Measurements from ENCODE around the gene TMCO4. TPM values are rescaled to one million over a fixed set of nuclear protein-coding genes. Genes with fewer than 3 reads are reported as not detected.
"Not testable (repeated sequence)": the region's sequence is repeated elsewhere in the genome, so short reads cannot be mapped to it uniquely, and the experiment has no call there.

TMCO4 gene
- 19.1 and 26.2 TPM in 2 replicates for total RNA-seq (2014; rRNA removed; shearing (Covaris generic))

GRCh38 chr1:19799230-19800075 is at the start of gene TMCO4:
TMCO4 (minus strand) TSS chr1:19799916; CDS start chr1:19780758, 19,158 bp downstream.
- Histone ChIP-seq H3K9me3 (replicated peaks) (no peaks in the 10 kb centered on the region), H3K4me1 (replicated peaks) (peaks cover 27% of the 10 kb centered on the region), H3K27ac (peak within 1 kb of the TSS; percentile 68), H3K27me3 (replicated peaks) (no peaks in the 10 kb centered on the region), H3K36me3 (peaks cover 6% of the 10 kb centered on the region), H3K4me3 (peak within 1 kb of the TSS; percentile 50)
- DNase-seq (ENCODE audit: low read depth in 1 of 2, low spot score in 2 of 2), result peak; percentile 65 to 75

DNA sequence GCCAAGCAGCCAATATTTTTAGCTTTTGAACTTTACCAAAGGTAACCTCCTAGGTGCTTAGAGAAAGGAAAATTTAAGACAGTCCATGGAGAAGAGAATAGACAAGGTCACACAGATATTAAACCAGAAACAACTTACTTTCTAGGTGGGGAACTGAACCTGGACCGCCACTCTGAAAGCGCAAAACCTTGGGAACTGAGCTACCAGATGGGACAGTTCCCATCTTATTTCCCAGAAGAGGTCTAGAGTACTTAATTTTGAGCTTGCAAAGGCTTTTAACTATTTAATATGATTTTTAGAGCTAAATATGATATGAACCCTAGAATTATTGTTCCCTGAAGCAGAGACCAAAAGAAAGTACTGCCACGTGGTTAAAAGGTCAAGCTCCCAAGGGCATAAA is 49.6 kb upstream of the TMCO4 start:
- not testable (repeated sequence) for H3K27ac ChIP-seq; H3K4me1 ChIP-seq (replicated peaks)
- peak in 1 of 2 experiments; percentile 16 for DNase-seq (ENCODE audit: low read depth in 1 of 2, low spot score in 2 of 2)

GRCh38 chr1:19847334-19847733 is 47.6 kb upstream of the TMCO4 start:
- not testable (repeated sequence) for H3K4me1 ChIP-seq (replicated peaks); H3K4me3 ChIP-seq; H3K27ac ChIP-seq; H3K27me3 ChIP-seq (replicated peaks); H3K9me3 ChIP-seq (replicated peaks); H3K36me3 ChIP-seq; DNase-seq (ENCODE audit: low read depth in 1 of 2, low spot score in 2 of 2)

More for the DNA sequence above, 49.6 kb upstream of the TMCO4 start:
- not testable (repeated sequence) for H3K36me3 ChIP-seq; H3K4me3 ChIP-seq; H3K9me3 ChIP-seq (replicated peaks); H3K27me3 ChIP-seq (replicated peaks)

- Histone ChIP-seq H3K36me3 (no peaks in the 10 kb centered on the region), H3K4me3 (no peak overlapping the region), H3K4me1 (replicated peaks) (0 out of 2 replicates have a peak, but pooled peaks cover 3% of the 10 kb centered on the region), H3K27ac (no peak overlapping the region), H3K9me3 (replicated peaks) (no peaks in the 10 kb centered on the region), H3K27me3 (replicated peaks) (no peaks in the 10 kb centered on the region)
- no peak for DNase-seq (ENCODE audit: low read depth in 1 of 2, low spot score in 2 of 2)
These were observed 46.6 kb upstream of the TMCO4 start for GRCh38 chr1:19846338-19846737.

- no peak for DNase-seq (ENCODE audit: low read depth in 1 of 2, low spot score in 2 of 2)
- H3K9me3 ChIP-seq (replicated peaks), result no peaks in the 10 kb centered on the region
These were observed 45.8 kb upstream of the TMCO4 start for GRCh38 chr1:19845555-19845954.

GRCh38 chr1:19844731-19845495 is 45.2 kb upstream of the TMCO4 start:
- no peaks in the 10 kb centered on the region for H3K9me3 ChIP-seq (replicated peaks)
- no peaks in the 10 kb centered on the region for H3K27me3 ChIP-seq (replicated peaks)
- H3K4me1 ChIP-seq (replicated peaks), result 0 out of 2 replicates have a peak, but pooled peaks cover 3% of the 10 kb centered on the region
- no peak overlapping the region for H3K27ac ChIP-seq
- DNase-seq (ENCODE audit: low read depth in 1 of 2, low spot score in 2 of 2), result no peak
- no peaks in the 10 kb centered on the region for H3K36me3 ChIP-seq
- H3K4me3 ChIP-seq, result no peak overlapping the region

More at GRCh38 chr1:19845555-19845954, 45.8 kb upstream of the TMCO4 start:
- Histone ChIP-seq H3K27ac (no peak overlapping the region), H3K27me3 (replicated peaks) (no peaks in the 10 kb centered on the region), H3K36me3 (no peaks in the 10 kb centered on the region), H3K4me1 (replicated peaks) (0 out of 2 replicates have a peak, but pooled peaks cover 3% of the 10 kb centered on the region), H3K4me3 (no peak overlapping the region)

DNA sequence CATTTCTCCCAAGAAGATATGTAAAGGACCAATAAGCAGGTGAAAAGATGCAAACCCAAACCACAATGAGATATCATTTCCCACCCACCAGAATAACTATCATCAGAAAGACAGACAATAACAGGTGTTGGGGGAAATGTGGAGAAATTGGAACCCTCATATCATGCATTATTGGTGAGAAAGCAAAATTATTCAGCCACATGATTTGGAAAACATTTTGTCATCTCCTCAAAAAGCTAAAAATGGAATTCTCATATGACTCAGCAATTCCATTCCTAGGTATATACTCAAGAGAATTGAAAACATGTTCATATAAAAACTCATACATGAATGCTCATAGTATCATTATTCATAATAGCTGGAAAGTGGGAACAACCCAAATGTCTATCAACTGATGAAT is 40.5 kb upstream of the TMCO4 start:
- no peaks in the 10 kb centered on the region for H3K27me3 ChIP-seq (replicated peaks)
- no peak for DNase-seq (ENCODE audit: low read depth in 1 of 2, low spot score in 2 of 2)
- no peak overlapping the region for H3K4me3 ChIP-seq
- H3K9me3 ChIP-seq (replicated peaks), result no peaks in the 10 kb centered on the region; the same call in 1 of the 2 replicates
- peaks cover 14% of the 10 kb centered on the region for H3K4me1 ChIP-seq (replicated peaks)
- H3K36me3 ChIP-seq, result no peaks in the 10 kb centered on the region
- no peak overlapping the region for H3K27ac ChIP-seq

DNA sequence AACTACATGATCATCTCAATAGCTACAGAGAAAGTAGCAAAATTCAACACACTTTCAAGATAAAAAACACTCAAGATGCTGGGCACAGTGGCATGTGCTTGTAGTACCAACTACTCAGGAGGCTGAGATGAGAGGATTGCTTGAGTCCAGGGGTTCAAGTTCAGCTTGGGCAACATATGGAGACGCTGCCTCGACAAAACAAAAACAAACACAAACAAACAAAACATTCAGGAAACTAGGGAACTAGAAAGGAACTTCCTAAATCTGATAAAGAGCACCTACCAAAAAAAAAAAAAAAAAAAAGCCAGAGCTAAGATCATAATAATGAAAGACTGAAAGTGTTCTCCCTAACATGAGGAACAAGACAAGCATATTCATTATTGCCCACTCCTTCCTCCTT is 38.1 kb upstream of the TMCO4 start:
- Histone ChIP-seq H3K4me3 (no peak overlapping the region), H3K27me3 (replicated peaks) (no peaks in the 10 kb centered on the region), H3K36me3 (no peaks in the 10 kb centered on the region), H3K4me1 (replicated peaks) (peaks cover 17% of the 10 kb centered on the region), H3K27ac (no peak overlapping the region), H3K9me3 (replicated peaks) (no peaks in the 10 kb centered on the region; the same call in 1 of the 2 replicates)
- DNase-seq (ENCODE audit: low read depth in 1 of 2, low spot score in 2 of 2), result no peak

DNA sequence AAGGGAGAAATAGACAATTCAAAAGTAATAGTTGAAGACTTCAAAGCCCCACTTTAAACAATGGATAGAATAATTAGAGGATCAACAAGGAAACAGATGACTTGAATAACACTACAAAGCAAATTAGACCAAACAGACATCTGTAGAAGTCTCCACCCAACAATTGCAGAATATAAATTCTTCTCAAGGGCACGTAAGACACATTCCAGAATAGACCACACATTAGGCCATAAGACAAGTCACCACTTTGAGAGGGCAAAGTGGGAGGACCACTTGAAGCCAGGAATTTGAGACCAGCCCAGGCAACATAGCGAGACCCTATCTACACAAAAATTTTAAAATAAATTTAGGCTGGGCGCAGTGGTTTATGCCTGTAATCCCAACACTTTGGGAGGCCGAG is 35.9 kb upstream of the TMCO4 start:
- peak overlapping the region; percentile 43 for H3K27ac ChIP-seq
- H3K36me3 ChIP-seq, result no peaks in the 10 kb centered on the region
- DNase-seq (ENCODE audit: low read depth in 1 of 2, low spot score in 2 of 2), result peak in 1 of 2 experiments; percentile 55
- H3K4me3 ChIP-seq, result no peak overlapping the region
- H3K27me3 ChIP-seq (replicated peaks), result no peaks in the 10 kb centered on the region
- no peaks in the 10 kb centered on the region; the same call in 1 of the 2 replicates for H3K9me3 ChIP-seq (replicated peaks)
- H3K4me1 ChIP-seq (replicated peaks), result peaks cover 17% of the 10 kb centered on the region

DNA sequence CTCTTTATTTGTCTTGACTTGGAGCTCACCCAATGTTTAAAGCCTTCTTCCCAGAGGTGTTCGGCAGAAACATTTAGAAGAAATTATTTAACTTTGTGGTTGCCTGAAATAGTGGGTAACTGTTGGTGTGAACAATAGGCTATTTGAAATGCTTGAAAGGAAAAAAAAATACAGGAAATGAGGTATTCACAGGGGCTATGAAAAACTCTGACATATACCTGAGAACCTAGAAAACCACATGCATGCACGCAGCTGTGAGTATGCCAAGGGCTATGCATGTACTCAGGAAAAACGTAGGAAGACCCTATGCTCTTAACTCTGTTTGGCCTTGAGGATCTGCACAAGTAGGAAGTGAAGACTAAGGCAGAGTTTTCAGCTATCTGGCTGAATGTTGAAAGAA is 31.7 kb upstream of the TMCO4 start:
- Histone ChIP-seq H3K9me3 (replicated peaks) (peaks cover 2% of the 10 kb centered on the region; the same call in 1 of the 2 replicates), H3K4me1 (replicated peaks) (peaks cover 17% of the 10 kb centered on the region), H3K36me3 (no peaks in the 10 kb centered on the region), H3K27ac (no peak overlapping the region), H3K27me3 (replicated peaks) (no peaks in the 10 kb centered on the region), H3K4me3 (no peak overlapping the region)
- DNase-seq (ENCODE audit: low read depth in 1 of 2, low spot score in 2 of 2), result no peak

DNA sequence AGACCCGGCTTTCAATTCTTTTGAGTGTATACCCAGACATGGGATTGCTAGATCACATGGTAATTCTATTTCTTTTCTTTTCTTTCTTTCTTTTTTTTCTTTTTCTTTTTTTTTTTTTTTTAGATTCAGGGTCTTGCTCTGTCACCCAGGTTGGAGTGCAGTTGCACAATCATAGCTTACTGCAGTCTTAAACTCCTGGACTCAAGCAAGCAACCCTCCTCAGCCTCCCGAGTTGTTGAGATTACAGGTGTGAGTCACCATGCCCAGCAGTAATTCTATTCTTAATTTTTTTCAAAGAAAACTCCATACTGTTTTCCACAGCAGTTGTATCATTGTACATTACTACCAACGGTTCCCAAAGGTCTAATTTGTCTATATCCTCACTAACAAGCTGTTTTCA is 28.8 kb upstream of the TMCO4 start:
- no peaks in the 10 kb centered on the region for H3K4me1 ChIP-seq (replicated peaks)
- DNase-seq (ENCODE audit: low read depth in 1 of 2, low spot score in 2 of 2), result no peak
- H3K9me3 ChIP-seq (replicated peaks), result peaks cover 7% of the 10 kb centered on the region
- H3K27ac ChIP-seq, result no peak overlapping the region
- no peaks in the 10 kb centered on the region for H3K27me3 ChIP-seq (replicated peaks)
- H3K36me3 ChIP-seq, result no peaks in the 10 kb centered on the region
- no peak overlapping the region for H3K4me3 ChIP-seq

DNA sequence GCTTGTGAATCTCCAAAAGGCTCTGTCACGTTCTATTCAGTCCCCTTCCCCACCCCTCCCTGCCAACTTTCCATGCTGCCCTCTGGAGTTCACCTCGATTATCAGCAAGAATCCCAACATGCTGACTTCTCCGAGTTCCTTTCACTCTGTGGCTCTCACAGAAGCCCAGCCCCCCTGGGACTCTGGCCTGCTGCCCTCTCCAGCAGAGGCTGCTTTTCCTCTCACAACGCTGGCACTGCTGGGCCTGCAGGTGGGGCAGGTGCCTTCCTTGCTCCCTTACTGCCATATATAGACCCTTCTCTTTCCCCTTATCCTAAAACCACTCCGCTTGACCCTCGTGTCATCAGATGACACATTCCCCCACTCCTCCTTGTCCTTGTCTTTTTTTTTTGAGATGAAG is 25.6 kb upstream of the TMCO4 start:
- H3K4me3 ChIP-seq, result no peak overlapping the region
- peaks cover 7% of the 10 kb centered on the region for H3K9me3 ChIP-seq (replicated peaks)
- DNase-seq (ENCODE audit: low read depth in 1 of 2, low spot score in 2 of 2), result no peak
- H3K27ac ChIP-seq, result no peak overlapping the region
- no peaks in the 10 kb centered on the region for H3K27me3 ChIP-seq (replicated peaks)
- no peaks in the 10 kb centered on the region for H3K4me1 ChIP-seq (replicated peaks)
- no peaks in the 10 kb centered on the region for H3K36me3 ChIP-seq

GRCh38 chr1:19824541-19824940 is 24.8 kb upstream of the TMCO4 start:
- Histone ChIP-seq H3K9me3 (replicated peaks) (peaks cover 7% of the 10 kb centered on the region), H3K27ac (no peak overlapping the region), H3K27me3 (replicated peaks) (no peaks in the 10 kb centered on the region), H3K4me1 (replicated peaks) (no peaks in the 10 kb centered on the region), H3K36me3 (no peaks in the 10 kb centered on the region), H3K4me3 (no peak overlapping the region)
- no peak for DNase-seq (ENCODE audit: low read depth in 1 of 2, low spot score in 2 of 2)

DNA sequence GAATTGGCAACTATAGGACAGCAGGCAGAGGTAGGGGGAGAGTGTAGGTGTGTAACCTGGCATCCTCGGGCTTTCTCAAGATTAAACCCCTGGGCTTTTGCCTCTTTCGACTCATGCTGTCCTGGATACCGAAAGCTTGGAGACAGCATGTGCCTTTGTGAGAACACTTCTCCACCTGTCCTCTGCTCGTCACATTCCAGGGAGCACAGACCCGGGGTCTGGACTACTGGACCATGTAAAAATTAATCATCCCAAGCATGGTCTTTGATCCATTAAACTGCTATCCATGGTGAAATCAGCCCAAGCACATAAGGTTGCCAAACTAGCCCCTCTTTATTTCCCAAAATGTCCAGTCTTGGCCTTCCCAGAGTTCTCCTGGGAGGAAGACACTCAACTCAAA is 24.3 kb upstream of the TMCO4 start:
- Histone ChIP-seq H3K36me3 (no peaks in the 10 kb centered on the region), H3K27me3 (replicated peaks) (no peaks in the 10 kb centered on the region), H3K4me1 (replicated peaks) (no peaks in the 10 kb centered on the region), H3K4me3 (no peak overlapping the region), H3K27ac (no peak overlapping the region), H3K9me3 (replicated peaks) (peaks cover 7% of the 10 kb centered on the region)
- DNase-seq (ENCODE audit: low read depth in 1 of 2, low spot score in 2 of 2), result no peak
